SK-N-SH (cell line): ENCODE measurements around the gene EFCAB14. TPM values are rescaled to one million over a fixed set of nuclear protein-coding genes. Genes with fewer than 3 reads are reported as not detected.

Experiments
- CTCF ChIA-PET: fragments of 300-600, 350-600 bp; formaldehyde crosslinking; extraction: SDS; loops from one replicate; lab custom pipeline; 2021; lab: Yijun Ruan, JAX
- POLR2A ChIA-PET: fragments of 350-600 bp; sonication (Branson Sonifier 250); formaldehyde crosslinking; extraction: SDS; loops from one replicate; lab custom pipeline; 2020; ENCODE audit warnings: antibody characterized with exemption, inconsistent platforms; lab: Yijun Ruan, JAX
- DNase-seq: peaks from one replicate; pipeline ENCODE4 v3.0.0; 2012
- H2AFZ ChIP-seq: fragments of 200-600 bp; sonication (generic); 2 replicates; pipeline ENCODE4 v1.8.1; 2016; ENCODE audit warnings: antibody characterized with exemption, mild to moderate bottlenecking, low read depth
- H3F3A ChIP-seq: fragments of 200-600 bp; sonication (generic); replicated peaks from 2 replicates; pipeline ENCODE3; 2016; ENCODE audit warnings: antibody characterized with exemption, mild to moderate bottlenecking; ENCODE audit not compliant: insufficient read depth
- H3K27ac ChIP-seq, 2 experiments: fragments of 200-500 bp in 1 of 2; fragments of 200-600 bp in 1 of 2; sonication (Bioruptor generic) in 1 of 2; sonication (generic), shearing (Covaris generic) in 1 of 2; 2 replicates each; pipeline versions ENCODE4 v1.5.1 to v1.6.1; 2014 to 2016; ENCODE audit warnings: low read depth in 2 of 2, inconsistent platforms in 1 of 2, low read length in 1 of 2, mild to moderate bottlenecking in 1 of 2, mixed read lengths in 1 of 2
- H3K27me3 ChIP-seq: fragments of 200-600 bp; sonication (generic), shearing (Covaris generic); 2 replicates; pipeline ENCODE4 v1.6.1; 2016; ENCODE audit warnings: mixed run types; ENCODE audit not compliant: insufficient read depth
- H3K36me3 ChIP-seq, 2 experiments: fragments of 200-500 bp in 1 of 2; fragments of 200-600 bp in 1 of 2; sonication (Bioruptor generic) in 1 of 2; sonication (generic) in 1 of 2; replicated peaks in 1 of 2; 2 replicates each; pipeline versions ENCODE3 to v1.5.1; 2014 to 2016; ENCODE audit warnings: low read length in 1 of 2, mild to moderate bottlenecking in 1 of 2; ENCODE audit not compliant: insufficient read depth in 2 of 2, control insufficient read depth in 1 of 2
- H3K4me1 ChIP-seq, 2 experiments: fragments of 200-500 bp in 1 of 2; fragments of 200-600 bp in 1 of 2; sonication (Bioruptor generic) in 1 of 2; sonication (generic), shearing (Covaris generic) in 1 of 2; 2 replicates each; pipeline versions ENCODE4 v1.5.1 to v1.6.1; 2014 to 2016; ENCODE audit warnings: low read depth in 1 of 2, low read length in 1 of 2, mixed run types in 1 of 2; ENCODE audit not compliant: insufficient read depth in 2 of 2, control insufficient read depth in 1 of 2
- H3K4me2 ChIP-seq: fragments of 200-600 bp; sonication (generic), shearing (Covaris generic); 2 replicates; pipeline ENCODE4 v1.6.1; 2017; ENCODE audit warnings: mixed run types
- H3K4me3 ChIP-seq, 2 experiments: fragments of 200-500 bp in 1 of 2; fragments of 200-600 bp in 1 of 2; sonication (Bioruptor generic) in 1 of 2; sonication (generic), shearing (Covaris generic) in 1 of 2; 2 replicates each; pipeline versions ENCODE4 v1.5.1 to v1.8.1; 2014 to 2016; ENCODE audit warnings: low read depth in 2 of 2, inconsistent platforms in 1 of 2, low read length in 1 of 2, mild to moderate bottlenecking in 1 of 2, mixed read lengths in 1 of 2, moderate library complexity in 1 of 2
- H3K79me2 ChIP-seq: fragments of 200-600 bp; sonication (generic); 2 replicates; pipeline ENCODE4 v1.8.1; 2017; ENCODE audit warnings: mild to moderate bottlenecking; ENCODE audit not compliant: insufficient read depth
- H3K9ac ChIP-seq: fragments of 200-600 bp; sonication (generic); 2 replicates; pipeline ENCODE4 v1.6.1; 2017; ENCODE audit warnings: mixed run types
- H3K9me2 ChIP-seq: fragments of 200-600 bp; sonication (generic); 2 replicates; pipeline ENCODE4 v1.6.1; 2017; ENCODE audit warnings: mixed run types
- H3K9me3 ChIP-seq: fragments of 200-600 bp; sonication (generic); 2 replicates; pipeline ENCODE4 v1.6.1; 2017; ENCODE audit warnings: mixed run types, mild to moderate bottlenecking, moderate library complexity
- H4K20me1 ChIP-seq: fragments of 200-600 bp; sonication (generic); 2 replicates; pipeline ENCODE4 v1.6.1; 2017; ENCODE audit warnings: mild to moderate bottlenecking, mixed run types; ENCODE audit not compliant: insufficient read depth
- CHD2 ChIP-seq: fragments of 150-350 bp; IDR thresholded peaks from 2 replicates; pipeline ENCODE4 v1.6.1; 2018; ENCODE audit warnings: low read length; ENCODE audit not compliant: partially characterized antibody
- EP300 ChIP-seq, 2 experiments: IDR thresholded peaks; 2 replicates each; pipeline versions ENCODE4 v1.4.0 to v1.6.1; 2012; ENCODE audit warnings: borderline replicate concordance in 1 of 2, low read depth in 1 of 2, low read length in 1 of 2
- GABPA ChIP-seq: IDR thresholded peaks from 2 replicates; pipeline ENCODE4 v1.4.0; 2012; ENCODE audit warnings: low read depth, mild to moderate bottlenecking
- GATA2 ChIP-seq: sonication (generic); formaldehyde crosslinking; IDR thresholded peaks from 2 replicates; pipeline ENCODE4 v1.5.0; 2020; ENCODE audit warnings: mild to moderate bottlenecking, missing genetic modification reagents
- JUND ChIP-seq: IDR thresholded peaks from 2 replicates; pipeline ENCODE4 v1.4.0; 2012
- MEF2A ChIP-seq: IDR thresholded peaks from 2 replicates; pipeline ENCODE4 v1.4.0; 2012; ENCODE audit warnings: low read depth, borderline replicate concordance
- MXI1 ChIP-seq: IDR thresholded peaks from 2 replicates; pipeline ENCODE4 v1.6.1; 2012; ENCODE audit warnings: mild to moderate bottlenecking, low read depth, low read length, improper control_type of control experiment
- NRF1 ChIP-seq: IDR thresholded peaks from 2 replicates; pipeline ENCODE4 v1.6.1; 2012; ENCODE audit warnings: low read depth, mild to moderate bottlenecking, low read length
- RAD21 ChIP-seq: IDR thresholded peaks from 2 replicates; pipeline ENCODE4 v1.6.1; 2012; ENCODE audit warnings: mild to moderate bottlenecking, low read length
- RCOR1 ChIP-seq: fragments of 150-350 bp; IDR thresholded peaks from 2 replicates; pipeline ENCODE4 v1.6.1; 2017; ENCODE audit warnings: antibody characterized with exemption, low read length
- RXRA ChIP-seq: IDR thresholded peaks from 2 replicates; pipeline ENCODE4 v1.4.0; 2012; ENCODE audit warnings: low read depth, mild to moderate bottlenecking, borderline replicate concordance
- SIN3A ChIP-seq: IDR thresholded peaks from 2 replicates; pipeline ENCODE4 v1.6.1; 2012; ENCODE audit warnings: low read depth, mild to moderate bottlenecking, low read length, moderate library complexity, borderline replicate concordance
- TCF12 ChIP-seq: IDR thresholded peaks from 2 replicates; pipeline ENCODE4 v1.4.0; 2012
- TEAD4 ChIP-seq: IDR thresholded peaks from 2 replicates; pipeline ENCODE4 v1.4.0; 2012; ENCODE audit warnings: mild to moderate bottlenecking, borderline replicate concordance; ENCODE audit not compliant: insufficient read depth
- YY1 ChIP-seq: IDR thresholded peaks from 2 replicates; pipeline ENCODE4 v1.4.0; 2012; ENCODE audit warnings: low read depth, mild to moderate bottlenecking
- WGBS: methylation state at CpG from one replicate; pipeline ENCODE4 v1.1.6; 2017; ENCODE audit warnings: low lambda C conversion rate; 5-methylcytosine and 5-hydroxymethylcytosine counted together
- polyA plus RNA-seq, 3 experiments: library from polyadenylated mRNA; depleted of rRNA; stranded (reverse); fragments of >200 nt; gene quantifications; 2 replicates each; pipeline ENCODE4 v1.2.3, GENCODE V29; 2012
- TF ChIP-seq, protein P1 (sequence below): IDR thresholded peaks from 2 replicates; pipeline ENCODE4; 2012
- TF ChIP-seq, protein P2 (sequence below): fragments of 150-350 bp; IDR thresholded peaks from 2 replicates; pipeline ENCODE4 v1.6.1; 2016; ENCODE audit warnings: mild to moderate bottlenecking, low read depth, low read length
- TF ChIP-seq, protein P3 (sequence below): IDR thresholded peaks from 2 replicates; pipeline ENCODE4 v1.6.1; 2012; ENCODE audit warnings: mild to moderate bottlenecking, low read depth, low read length, moderate library complexity

Gene EFCAB14
- polyA plus RNA-seq, 1 of the 3 experiments (the other 2 are of a cell fraction) = 13.6 TPM

DNA sequence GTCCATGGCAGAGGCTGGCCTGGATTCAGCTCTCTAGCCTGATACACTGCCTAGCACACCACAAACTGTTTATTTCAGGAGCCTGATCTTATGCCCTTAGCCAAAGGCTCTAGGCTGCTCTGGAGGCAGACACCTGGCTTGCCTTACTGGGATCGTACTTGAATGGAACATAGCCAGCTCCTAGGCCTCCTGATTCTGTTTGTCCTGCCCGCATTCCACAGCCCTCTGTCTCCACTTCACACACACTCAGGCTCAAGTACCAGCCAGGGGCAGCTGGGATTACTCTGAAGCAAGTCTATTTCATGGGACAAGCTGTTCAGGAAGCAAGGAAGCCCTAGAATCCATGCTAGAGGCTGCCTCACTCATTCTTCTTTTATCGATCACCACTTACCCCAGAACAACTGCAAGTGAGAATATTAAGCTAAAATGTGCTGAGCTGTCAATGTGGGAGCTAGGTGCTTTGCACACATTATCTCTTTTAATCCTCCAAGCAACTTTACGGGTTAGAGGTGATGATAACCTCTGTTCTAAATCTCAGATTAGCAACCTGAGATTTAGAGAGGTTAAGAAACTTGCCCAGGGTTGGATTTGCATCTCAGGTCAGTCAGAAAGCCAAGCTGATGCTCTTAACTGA is 48.9 kb upstream of the EFCAB14 start:
- Histone ChIP-seq H3K27me3 (no peaks in the 10 kb centered on the region; the same call in 1 of the 2 replicates), H3K36me3 (no peaks in the 10 kb centered on the region), H4K20me1 (no peaks in the 10 kb centered on the region), H3K9ac (no peak overlapping the region), H3K4me1 (no peaks in the 10 kb centered on the region), H3K4me3 (no peak overlapping the region), H2AFZ (no peak overlapping the region), H3K27ac (no peak overlapping the region), H3F3A (no peaks in the 10 kb centered on the region), H3K4me2 (no peak overlapping the region), H3K79me2 (no peaks in the 10 kb centered on the region), H3K9me2 (no peaks in the 10 kb centered on the region), H3K9me3 (no peaks in the 10 kb centered on the region)
- CTCF ChIA-PET = interaction anchor here (0.9 kb wide), 1 partner anchor 15 kb away, joined by 3 read pairs; no protein-coding TSS in a partner anchor
- POLR2A ChIA-PET = no interaction called here
- no peak for DNase-seq
- TF ChIP-seq SIN3A = no peak
- TF ChIP-seq MEF2A = no peak
- no peak for TF ChIP-seq YY1
- TF ChIP-seq RAD21 = no peak
- TF ChIP-seq, protein P1, sequence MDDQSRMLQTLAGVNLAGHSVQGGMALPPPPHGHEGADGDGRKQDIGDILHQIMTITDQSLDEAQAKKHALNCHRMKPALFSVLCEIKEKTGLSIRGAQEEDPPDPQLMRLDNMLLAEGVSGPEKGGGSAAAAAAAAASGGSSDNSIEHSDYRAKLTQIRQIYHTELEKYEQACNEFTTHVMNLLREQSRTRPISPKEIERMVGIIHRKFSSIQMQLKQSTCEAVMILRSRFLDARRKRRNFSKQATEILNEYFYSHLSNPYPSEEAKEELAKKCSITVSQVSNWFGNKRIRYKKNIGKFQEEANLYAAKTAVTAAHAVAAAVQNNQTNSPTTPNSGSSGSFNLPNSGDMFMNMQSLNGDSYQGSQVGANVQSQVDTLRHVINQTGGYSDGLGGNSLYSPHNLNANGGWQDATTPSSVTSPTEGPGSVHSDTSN = no peak
- TF ChIP-seq, protein P2, sequence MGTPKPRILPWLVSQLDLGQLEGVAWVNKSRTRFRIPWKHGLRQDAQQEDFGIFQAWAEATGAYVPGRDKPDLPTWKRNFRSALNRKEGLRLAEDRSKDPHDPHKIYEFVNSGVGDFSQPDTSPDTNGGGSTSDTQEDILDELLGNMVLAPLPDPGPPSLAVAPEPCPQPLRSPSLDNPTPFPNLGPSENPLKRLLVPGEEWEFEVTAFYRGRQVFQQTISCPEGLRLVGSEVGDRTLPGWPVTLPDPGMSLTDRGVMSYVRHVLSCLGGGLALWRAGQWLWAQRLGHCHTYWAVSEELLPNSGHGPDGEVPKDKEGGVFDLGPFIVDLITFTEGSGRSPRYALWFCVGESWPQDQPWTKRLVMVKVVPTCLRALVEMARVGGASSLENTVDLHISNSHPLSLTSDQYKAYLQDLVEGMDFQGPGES = no peak
- TF ChIP-seq RXRA = no peak
- no peak for TF ChIP-seq GATA2 (CRISPR knock-in tag)
- no peak for TF ChIP-seq TEAD4
- TF ChIP-seq, protein P3, sequence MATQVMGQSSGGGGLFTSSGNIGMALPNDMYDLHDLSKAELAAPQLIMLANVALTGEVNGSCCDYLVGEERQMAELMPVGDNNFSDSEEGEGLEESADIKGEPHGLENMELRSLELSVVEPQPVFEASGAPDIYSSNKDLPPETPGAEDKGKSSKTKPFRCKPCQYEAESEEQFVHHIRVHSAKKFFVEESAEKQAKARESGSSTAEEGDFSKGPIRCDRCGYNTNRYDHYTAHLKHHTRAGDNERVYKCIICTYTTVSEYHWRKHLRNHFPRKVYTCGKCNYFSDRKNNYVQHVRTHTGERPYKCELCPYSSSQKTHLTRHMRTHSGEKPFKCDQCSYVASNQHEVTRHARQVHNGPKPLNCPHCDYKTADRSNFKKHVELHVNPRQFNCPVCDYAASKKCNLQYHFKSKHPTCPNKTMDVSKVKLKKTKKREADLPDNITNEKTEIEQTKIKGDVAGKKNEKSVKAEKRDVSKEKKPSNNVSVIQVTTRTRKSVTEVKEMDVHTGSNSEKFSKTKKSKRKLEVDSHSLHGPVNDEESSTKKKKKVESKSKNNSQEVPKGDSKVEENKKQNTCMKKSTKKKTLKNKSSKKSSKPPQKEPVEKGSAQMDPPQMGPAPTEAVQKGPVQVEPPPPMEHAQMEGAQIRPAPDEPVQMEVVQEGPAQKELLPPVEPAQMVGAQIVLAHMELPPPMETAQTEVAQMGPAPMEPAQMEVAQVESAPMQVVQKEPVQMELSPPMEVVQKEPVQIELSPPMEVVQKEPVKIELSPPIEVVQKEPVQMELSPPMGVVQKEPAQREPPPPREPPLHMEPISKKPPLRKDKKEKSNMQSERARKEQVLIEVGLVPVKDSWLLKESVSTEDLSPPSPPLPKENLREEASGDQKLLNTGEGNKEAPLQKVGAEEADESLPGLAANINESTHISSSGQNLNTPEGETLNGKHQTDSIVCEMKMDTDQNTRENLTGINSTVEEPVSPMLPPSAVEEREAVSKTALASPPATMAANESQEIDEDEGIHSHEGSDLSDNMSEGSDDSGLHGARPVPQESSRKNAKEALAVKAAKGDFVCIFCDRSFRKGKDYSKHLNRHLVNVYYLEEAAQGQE = no peak
- TF ChIP-seq NRF1 = no peak
- no peak for TF ChIP-seq GABPA
- no peak for TF ChIP-seq EP300 (IDR thresholded peaks at IDR 0.05; ENCODE audit: borderline replicate concordance in 1 of 2, low read depth in 1 of 2, low read length in 1 of 2)
- TF ChIP-seq TCF12 = no peak
- TF ChIP-seq MXI1 = no peak
- no peak for TF ChIP-seq CHD2
- TF ChIP-seq JUND = no peak
- TF ChIP-seq RCOR1 = no peak
- 2% methylated on average over 4 of the region's 4 CpGs for WGBS
